Brain microvascular endothelial cell (primary cell): ENCODE measurements around the gene AHNAK2.

Experiments
- DNase-seq: peaks from one replicate; pipeline ENCODE4 v3.0.0-alpha.2; 2020
- H3K27ac ChIP-seq: fragments of 250-450 bp; sonication (Bioruptor Pico); 2 replicates; pipeline ENCODE4 v1.5.1; 2020; ENCODE audit warnings: mild to moderate bottlenecking, moderate library complexity
- H3K27me3 ChIP-seq: fragments of 250-450 bp; sonication (Bioruptor Pico); replicated peaks from 2 replicates; pipeline ENCODE4 v1.5.1; 2020; ENCODE audit warnings: mild to moderate bottlenecking
- H3K36me3 ChIP-seq: fragments of 250-450 bp; sonication (Bioruptor Pico); replicated peaks from 2 replicates; pipeline ENCODE4 v1.5.1; 2020; ENCODE audit warnings: mild to moderate bottlenecking
- H3K4me3 ChIP-seq: 2 replicates; pipeline ENCODE4 v1.5.1; 2011; ENCODE audit warnings: low read depth, mild to moderate bottlenecking, control low read depth, low read length, moderate library complexity
- CTCF ChIP-seq: IDR thresholded peaks from 2 replicates; pipeline ENCODE4 v1.5.1; 2011; ENCODE audit warnings: low read depth, mild to moderate bottlenecking, moderate library complexity, low read length, control low read depth, inconsistent platforms; ENCODE audit errors: missing control alignments
- in situ Hi-C: cut with HindIII; loops from 2 replicates; pipeline ENCODE4 v1.10.0; 2017; ENCODE audit warnings: low sequenced_read_pairs, low pct_ligation_motif_present

The AHNAK2 gene

GRCh38 chr14:104931304-104931770 lies 46.8 kb downstream of the AHNAK2 start:
- H3K4me3 ChIP-seq: no peak overlapping the region
- in situ Hi-C loops: no loop called here
- no peak overlapping the region for H3K27ac ChIP-seq
- no peaks in the 10 kb centered on the region for H3K36me3 ChIP-seq
- H3K27me3 ChIP-seq: peaks cover 25% of the 10 kb centered on the region
- no peak for DNase-seq
- no peak for TF ChIP-seq CTCF

GRCh38 chr14:104930526-104931303 lies 47.5 kb downstream of the AHNAK2 start:
- Histone ChIP-seq H3K27me3 (peaks cover 25% of the 10 kb centered on the region), H3K27ac (no peak overlapping the region), H3K36me3 (no peaks in the 10 kb centered on the region), H3K4me3 (no peak overlapping the region)
- in situ Hi-C loops: no loop called here
- TF ChIP-seq CTCF: no peak
- no peak for DNase-seq

GRCh38 chr14:104929268-104930230 lies 48.6 kb downstream of the AHNAK2 start:
- in situ Hi-C loops: no loop called here
- DNase-seq: no peak
- no peak for TF ChIP-seq CTCF
- Histone ChIP-seq H3K4me3 (no peak overlapping the region), H3K36me3 (no peaks in the 10 kb centered on the region), H3K27me3 (peaks cover 25% of the 10 kb centered on the region), H3K27ac (no peak overlapping the region)

- in situ Hi-C loops: no loop called here
- Histone ChIP-seq H3K36me3 (no peaks in the 10 kb centered on the region), H3K27ac (no peak overlapping the region), H3K27me3 (peaks cover 25% of the 10 kb centered on the region), H3K4me3 (no peak overlapping the region)
- TF ChIP-seq CTCF: no peak
- no peak for DNase-seq
Measured at GRCh38 chr14:104928391-104929133, 49.6 kb downstream of the AHNAK2 start.

- H3K27me3 ChIP-seq: peaks cover 22% of the 10 kb centered on the region
- H3K4me3 ChIP-seq: no peak overlapping the region
- H3K27ac ChIP-seq: no peak overlapping the region
- no peak for TF ChIP-seq CTCF
- in situ Hi-C loops: no loop called here
- no peaks in the 10 kb centered on the region for H3K36me3 ChIP-seq
- DNase-seq: no peak
Measured at GRCh38 chr14:104927901-104928300, 50.3 kb downstream of the AHNAK2 start.
